Cardiac fibroblast (primary cell): ENCODE data around the gene PRSS36.

Experiments used
- DNase-seq, 2 donors: peaks; one replicate each; pipeline versions ENCODE4 v3.0.0 to v3.0.0-alpha.2; 2010; ENCODE audit warnings: low read depth in 2 of 2
- H3K4me3 ChIP-seq, 2 donors: replicated peaks in 1 of 2; 1 replicate in 1 of 2; 2 replicates in 1 of 2; pipeline ENCODE4 v1.5.1; 2011; ENCODE audit warnings: low read depth in 2 of 2, low read length in 2 of 2, mild to moderate bottlenecking in 2 of 2, moderate library complexity in 1 of 2
- TF ChIP-seq, protein P1 (sequence below): IDR thresholded peaks from one replicate; pipeline ENCODE4 v1.5.1; 2011; ENCODE audit warnings: low read depth, mild to moderate bottlenecking, low read length, inconsistent platforms

Gene PRSS36

DNA sequence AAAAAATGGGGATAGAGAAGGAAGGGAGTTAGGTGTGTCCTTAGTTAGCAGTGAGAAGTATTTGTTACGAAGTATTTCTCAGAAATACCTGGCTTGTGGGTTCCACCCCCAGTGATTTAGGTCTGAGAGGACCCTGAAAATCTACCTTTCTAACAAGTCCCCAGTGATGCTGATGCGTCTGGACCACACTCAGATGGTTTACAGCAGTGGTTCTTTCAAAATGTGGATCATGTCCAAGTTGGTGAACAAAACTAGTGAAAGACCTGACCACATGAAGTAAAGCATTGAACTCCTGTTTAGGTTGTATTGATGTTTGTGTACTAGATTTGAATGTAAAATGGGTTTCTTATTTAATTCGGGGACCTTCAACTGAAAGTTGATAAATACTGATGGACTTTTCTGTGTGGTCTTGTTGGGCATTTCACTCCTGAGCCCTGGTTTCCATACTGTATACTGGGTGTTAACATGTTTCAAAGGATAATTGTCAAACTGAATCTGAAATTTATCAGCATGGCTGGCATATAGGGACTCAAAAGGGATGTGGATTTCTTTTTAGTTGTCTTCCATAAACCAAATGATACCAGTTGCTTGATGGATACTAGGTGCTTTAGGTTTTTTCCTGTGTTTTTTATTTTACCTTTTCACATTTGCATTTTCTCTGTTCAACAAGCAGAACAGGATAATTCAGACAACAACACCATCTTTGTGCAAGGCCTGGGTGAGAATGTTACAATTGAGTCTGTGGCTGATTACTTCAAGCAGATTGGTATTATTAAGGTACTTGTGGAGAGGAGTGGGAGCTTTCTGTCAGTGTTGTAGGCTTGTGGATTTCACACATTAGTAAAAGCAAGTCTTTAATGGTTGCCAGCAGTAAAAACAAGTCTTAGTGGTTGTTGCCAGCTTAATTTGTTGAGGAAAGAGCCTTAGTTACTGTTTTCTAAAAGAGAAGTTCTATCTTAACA, 38.9 kb upstream of the PRSS36 start:
- H3K4me3 ChIP-seq, result no peak overlapping the region
- DNase-seq, result no peak
- TF ChIP-seq, protein P1, sequence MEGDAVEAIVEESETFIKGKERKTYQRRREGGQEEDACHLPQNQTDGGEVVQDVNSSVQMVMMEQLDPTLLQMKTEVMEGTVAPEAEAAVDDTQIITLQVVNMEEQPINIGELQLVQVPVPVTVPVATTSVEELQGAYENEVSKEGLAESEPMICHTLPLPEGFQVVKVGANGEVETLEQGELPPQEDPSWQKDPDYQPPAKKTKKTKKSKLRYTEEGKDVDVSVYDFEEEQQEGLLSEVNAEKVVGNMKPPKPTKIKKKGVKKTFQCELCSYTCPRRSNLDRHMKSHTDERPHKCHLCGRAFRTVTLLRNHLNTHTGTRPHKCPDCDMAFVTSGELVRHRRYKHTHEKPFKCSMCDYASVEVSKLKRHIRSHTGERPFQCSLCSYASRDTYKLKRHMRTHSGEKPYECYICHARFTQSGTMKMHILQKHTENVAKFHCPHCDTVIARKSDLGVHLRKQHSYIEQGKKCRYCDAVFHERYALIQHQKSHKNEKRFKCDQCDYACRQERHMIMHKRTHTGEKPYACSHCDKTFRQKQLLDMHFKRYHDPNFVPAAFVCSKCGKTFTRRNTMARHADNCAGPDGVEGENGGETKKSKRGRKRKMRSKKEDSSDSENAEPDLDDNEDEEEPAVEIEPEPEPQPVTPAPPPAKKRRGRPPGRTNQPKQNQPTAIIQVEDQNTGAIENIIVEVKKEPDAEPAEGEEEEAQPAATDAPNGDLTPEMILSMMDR, result no peak

DNA sequence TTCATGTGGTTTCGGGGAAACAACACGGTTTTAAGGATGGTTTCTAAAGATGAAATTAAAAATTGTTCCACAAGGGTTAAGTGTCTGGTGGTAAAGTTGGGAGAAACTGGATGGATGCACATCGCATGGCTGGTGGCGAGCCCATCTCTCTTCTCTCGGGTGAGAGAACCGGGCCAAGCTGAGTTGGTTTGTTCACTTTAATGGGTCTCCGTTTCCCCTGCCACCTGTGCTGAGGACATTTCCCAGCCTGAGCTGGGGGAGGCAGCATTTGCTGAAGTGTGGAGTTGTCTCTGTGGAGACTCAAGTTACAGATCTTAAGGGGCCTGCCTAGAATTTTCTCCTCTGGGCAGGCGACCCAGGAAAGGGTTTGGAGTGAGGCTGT, 37.9 kb upstream of the PRSS36 start:
- TF ChIP-seq, protein P1, result no peak
- no peak overlapping the region for H3K4me3 ChIP-seq
- no peak for DNase-seq

DNA sequence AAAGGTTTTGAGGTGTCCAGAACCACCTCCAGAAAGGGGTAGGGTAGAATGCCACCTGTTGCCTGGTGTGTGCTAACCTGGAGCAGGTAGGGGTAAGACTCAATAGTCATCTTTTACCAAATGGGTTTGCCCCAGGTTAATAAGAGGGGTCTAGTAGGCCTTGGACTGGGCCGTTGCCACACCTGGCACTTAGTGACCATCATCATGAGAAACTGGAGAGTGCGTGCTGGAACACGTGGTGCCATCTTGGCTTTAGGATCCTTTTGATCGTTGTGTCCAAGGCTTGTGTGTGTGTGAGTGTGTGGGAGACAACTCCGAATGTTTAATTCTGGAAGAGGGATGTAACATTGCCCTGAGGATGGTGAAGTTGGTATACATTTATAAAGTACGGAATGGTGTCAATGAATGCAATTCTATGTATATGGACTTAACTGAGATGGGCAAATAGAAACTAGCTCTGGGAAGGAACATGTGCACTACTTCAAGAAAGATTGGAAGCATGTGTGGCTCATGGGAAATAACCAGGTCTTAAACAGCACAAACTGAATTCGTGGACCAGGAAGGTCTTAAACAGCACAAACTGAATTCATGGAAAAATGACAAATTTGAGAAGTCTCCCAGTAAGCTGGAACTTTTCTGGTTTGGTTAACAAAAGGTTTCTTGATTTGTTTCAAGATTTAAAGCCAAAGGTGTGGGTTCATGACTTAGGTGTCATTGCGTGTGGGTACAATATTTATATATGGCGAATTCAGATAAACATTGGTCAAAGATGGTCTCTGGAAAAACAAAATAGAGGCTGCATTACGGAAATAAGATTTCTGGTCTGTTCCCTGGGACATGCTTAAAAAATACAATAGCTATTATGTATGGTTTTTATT, 37.3 kb upstream of the PRSS36 start:
- no peak overlapping the region for H3K4me3 ChIP-seq
- DNase-seq, result no peak
- TF ChIP-seq, protein P1, result no peak

DNA sequence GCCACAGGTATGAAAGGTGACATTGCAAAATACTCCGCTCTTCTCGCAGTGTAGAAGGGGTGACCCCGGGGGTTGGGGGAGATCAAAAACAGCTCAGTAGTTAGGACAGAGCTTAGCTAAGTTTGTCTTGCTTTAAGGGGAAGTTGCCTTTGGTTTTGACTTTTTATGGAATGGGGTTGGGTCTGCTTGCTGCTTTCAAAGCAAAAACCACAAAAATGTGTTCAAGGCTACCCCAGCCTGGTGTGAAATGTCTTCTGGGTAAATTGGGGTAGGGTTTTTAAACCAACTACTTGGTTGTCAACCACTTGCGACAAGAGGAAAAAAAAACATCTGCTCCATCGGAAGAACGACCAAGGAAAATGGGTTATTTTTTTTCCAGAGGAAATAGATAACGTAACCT, 36.3 kb upstream of the PRSS36 start:
- DNase-seq, result no peak

DNA sequence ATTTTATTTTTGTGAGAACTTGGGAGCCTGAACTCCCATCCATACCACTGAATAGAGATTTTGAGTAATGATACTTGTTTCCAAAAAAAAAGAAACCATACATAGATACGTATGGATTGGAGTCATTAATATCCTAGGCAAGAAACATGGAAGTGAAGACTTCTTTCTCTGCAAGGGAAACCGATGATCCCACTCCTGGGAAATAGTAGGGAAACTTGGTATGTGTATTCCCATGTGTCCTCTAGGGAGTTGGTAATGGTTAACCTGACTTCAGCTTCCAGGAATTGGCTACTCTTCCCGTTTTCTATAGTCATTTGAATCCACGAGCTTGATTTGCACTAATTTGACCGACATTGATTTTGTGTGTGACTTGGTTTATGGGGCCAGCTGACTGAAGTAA, 35.5 kb upstream of the PRSS36 start:
- H3K4me3 ChIP-seq, result no peak overlapping the region
- no peak for DNase-seq
- TF ChIP-seq, protein P1, result no peak

More for the DNA sequence above, 36.3 kb upstream of the PRSS36 start:
- TF ChIP-seq, protein P1, result no peak
- H3K4me3 ChIP-seq, result no peak overlapping the region

DNA sequence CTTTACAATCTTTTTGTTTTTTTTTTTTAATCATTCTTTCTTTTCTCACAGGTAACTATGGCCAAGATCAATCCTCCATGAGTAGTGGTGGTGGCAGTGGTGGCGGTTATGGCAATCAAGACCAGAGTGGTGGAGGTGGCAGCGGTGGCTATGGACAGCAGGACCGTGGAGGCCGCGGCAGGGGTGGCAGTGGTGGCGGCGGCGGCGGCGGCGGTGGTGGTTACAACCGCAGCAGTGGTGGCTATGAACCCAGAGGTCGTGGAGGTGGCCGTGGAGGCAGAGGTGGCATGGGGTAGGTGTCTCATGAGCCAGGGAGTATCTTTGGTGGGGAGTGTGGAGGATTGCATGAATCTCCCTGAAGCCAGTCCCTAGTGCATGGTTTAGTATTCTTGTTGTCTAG, 35.0 kb upstream of the PRSS36 start:
- TF ChIP-seq, protein P1, result no peak
- no peak for DNase-seq
- H3K4me3 ChIP-seq, result no peak overlapping the region
